Neural progenitor cell (in vitro differentiated cells): ENCODE measurements around the gene SAXO2.

Experiments used
- CTCF ChIP-seq: fragments of 200-600 bp; sonication (generic); IDR thresholded peaks from 2 replicates; pipeline ENCODE4 v1.5.1; 2017; ENCODE audit warnings: antibody characterized with exemption, mild to moderate bottlenecking
- EZH2 ChIP-seq: fragments of 200-600 bp; sonication (generic); IDR thresholded peaks from 2 replicates; pipeline ENCODE4 v1.6.1; 2017; ENCODE audit warnings: antibody characterized with exemption, mild to moderate bottlenecking, moderate library complexity
- EZH2phosphoT487 ChIP-seq: fragments of 200-600 bp; sonication (generic); IDR thresholded peaks from 2 replicates; pipeline ENCODE4 v1.6.1; 2017; ENCODE audit warnings: antibody characterized with exemption

DNA sequence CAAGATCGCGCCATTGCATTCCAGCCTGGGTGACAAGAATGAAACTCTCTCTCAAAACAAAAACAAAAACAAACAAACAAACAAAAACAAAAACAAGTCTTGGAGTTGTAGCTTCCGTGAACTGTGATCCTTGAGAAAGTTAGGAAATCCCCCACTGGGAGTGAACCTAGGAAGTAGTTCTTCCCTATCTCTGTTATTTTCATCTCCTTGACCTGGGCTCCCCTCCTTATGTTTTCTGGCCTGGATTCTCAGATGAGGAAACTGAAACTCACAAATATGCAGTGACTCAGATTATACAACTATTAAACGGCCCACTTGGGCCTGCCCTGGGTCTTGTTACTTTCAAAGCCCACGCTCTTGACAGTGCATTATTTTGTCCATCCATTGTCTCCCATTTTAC lies 29.7 kb downstream of the SAXO2 start:
- TF ChIP-seq CTCF = no peak
- TF ChIP-seq EZH2 = no peak
- no peak for TF ChIP-seq EZH2phosphoT487
